ENCODE data around the gene ABHD15.

ABHD15 gene

DNA sequence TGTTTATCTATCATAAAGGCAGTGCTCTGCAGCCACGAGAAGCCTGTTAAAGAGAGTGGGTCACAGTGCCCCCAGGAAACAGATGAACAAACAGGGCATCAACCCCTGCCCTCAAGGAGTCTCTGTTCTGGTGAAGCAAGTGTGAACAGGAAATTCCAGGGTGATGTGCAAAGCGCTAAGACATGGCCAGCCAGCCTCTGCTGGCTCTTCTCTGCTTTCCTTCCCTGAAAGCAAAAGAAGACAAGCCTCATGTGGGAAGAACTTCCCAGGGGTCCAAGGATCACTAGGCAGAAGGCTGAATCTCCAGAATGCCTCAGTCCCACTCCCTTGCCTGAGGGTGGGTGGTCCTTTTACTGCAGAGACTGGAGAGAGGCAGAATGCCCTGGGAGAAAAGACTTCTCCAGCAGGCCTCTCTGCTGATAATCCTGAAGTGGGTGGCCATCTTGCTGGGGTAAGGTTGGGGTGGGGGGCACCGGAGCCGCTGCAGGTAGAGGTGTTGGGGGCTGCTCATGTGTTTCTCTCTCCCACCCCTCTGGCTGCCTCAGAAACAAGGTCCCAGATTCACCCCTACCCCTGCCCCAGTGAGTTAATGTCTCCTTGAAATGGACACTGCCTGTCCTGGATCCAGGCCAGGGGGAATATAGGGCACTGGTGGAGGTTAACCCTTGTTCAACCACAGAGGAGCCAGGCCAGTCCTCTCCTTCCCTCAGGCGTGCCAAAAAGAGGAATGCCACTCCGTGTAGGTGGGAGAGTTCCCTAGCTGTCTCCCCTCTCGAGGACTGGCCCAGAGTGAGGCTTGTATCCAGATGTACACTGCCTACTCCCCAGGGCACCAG lies 28.5 kb upstream of the ABHD15 start:
- Histone ChIP-seq H3K4me3 (no peak overlapping the region), H3K27ac (peak overlapping the region in 2 of 21 experiments; percentile 37 to 42)

DNA sequence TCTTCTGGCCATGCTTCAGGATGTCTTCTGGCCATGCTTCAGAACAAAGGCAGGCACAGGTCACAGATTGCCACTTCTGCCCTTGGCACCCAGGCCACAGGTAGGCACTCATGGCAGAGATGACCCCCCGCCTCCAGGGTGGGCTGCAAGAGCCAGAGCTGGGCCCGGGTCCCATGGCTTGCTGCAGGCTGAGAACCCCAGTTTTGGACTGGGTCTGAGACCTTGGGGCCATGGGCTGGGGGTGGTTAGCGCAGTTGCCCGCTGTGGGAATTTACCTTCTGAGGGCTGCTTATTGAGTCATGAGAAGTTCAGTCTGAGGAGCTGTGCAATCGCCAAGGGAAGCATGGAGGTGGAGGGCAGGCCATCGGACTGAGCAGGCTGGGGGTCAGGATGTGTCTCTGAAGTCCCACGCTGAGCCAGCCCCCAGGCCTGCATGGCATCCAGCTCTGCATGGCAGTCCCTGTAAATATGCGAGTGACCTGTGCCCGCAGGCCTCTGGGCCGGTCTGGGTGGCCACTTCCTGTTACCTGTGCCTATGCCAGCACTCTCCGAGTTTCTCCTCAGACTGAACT lies 27.8 kb upstream of the ABHD15 start:
- H3K4me3 ChIP-seq, result peak overlapping the region in 2 of 7 experiments; percentile 49 to 73

DNA sequence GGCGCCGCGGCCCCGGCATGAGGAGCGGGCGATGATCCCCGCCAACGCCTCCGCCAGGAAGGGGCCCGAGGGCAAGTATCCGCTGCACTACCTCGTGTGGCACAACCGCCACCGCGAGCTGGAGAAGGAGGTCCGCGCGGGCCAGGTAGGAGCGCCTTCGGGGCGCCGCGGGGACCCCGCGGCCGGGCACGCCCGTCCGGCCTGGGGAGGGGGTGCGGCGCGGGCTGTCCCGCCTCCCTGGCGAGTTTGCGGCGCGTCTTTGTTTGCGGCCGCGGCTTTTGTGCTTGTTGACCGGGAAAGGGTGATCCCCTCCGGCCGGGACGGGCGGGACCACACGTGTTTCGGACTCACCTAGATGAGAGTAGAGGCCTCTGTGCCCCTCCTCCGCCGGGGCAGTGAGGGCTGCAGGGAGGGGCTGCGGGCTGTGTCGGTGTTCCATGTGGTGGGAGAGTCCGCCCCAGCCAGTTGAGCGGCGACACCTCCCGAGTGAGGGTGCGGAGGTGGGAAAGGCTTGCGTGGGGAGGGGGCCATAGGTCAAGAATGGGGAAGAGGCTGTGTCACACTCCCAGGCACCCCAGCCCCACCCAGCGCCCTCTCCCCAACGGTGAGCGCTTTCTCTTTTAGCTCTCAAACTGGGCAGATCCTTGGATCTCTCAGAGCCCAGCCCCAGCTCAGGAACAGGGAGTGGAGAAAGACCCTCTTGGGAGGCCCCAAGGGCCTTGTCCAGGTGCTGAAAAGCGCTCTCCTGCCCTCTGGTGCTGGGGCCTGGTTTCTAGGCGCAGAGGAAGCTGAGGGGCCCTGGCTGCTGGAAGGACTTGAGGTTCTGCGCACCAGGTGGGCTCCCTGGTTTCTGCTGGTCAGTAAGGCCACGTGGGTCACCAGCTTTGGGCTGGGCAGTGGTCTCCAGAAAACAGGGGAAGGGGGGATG lies 27.0 kb upstream of the ABHD15 start:
- H3K4me3 ChIP-seq, result peak overlapping the region; percentile 44 to 73 (median 52)
- peak overlapping the region in 9 of 21 experiments; percentile 13 to 83 (median 42) for H3K27ac ChIP-seq

More for the DNA sequence above, 27.8 kb upstream of the ABHD15 start:
- peak overlapping the region in 2 of 21 experiments; percentile 68 to 77 for H3K27ac ChIP-seq

DNA sequence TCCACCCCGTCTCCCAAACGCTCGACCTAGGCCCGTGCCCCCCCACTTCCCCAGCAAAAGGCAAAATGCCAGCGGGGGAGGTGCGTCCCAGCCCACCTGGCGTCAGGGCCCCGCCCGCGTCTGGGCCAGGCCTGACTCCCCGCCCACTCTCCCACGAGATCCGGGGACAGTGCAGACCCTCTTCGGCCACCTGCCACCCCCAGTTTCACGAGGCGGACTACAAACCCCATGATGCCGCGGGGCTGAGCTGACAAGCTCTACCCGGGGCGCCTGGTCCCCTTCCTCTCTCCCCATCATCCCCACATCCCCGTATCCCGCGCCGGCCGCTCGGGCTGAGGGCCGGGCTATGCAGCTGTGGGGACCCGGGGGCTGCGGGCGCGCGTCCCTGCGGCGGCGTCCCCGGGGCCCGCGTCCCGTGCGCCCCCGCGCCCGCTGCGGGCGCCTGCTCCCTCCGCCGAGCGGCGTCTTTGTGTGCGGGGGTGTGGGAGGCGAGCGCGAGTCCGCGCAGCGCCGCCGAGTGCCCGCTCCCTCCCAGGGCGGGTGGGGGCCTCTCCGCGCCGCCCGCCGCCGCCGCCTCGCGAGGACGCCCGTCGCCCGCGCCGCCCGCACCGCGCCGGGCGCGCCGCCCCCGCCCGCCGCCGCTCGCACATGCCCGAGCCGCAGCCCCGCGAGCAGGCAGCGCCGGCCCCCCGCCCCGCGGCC lies 26.2 kb upstream of the ABHD15 start, which contains the start of gene ANKRD13B:
ANKRD13B (plus strand) TSS at position 283 of the 702 bp plus-strand sequence. CDS start 490 bp downstream, outside the sequence.
- Histone ChIP-seq H3K4me3 (peak within 1 kb of the TSS; percentile 48 to 73 (median 54)), H3K27ac (peak within 1 kb of the TSS in 15 of 21 experiments; percentile 18 to 96 (median 85))

DNA sequence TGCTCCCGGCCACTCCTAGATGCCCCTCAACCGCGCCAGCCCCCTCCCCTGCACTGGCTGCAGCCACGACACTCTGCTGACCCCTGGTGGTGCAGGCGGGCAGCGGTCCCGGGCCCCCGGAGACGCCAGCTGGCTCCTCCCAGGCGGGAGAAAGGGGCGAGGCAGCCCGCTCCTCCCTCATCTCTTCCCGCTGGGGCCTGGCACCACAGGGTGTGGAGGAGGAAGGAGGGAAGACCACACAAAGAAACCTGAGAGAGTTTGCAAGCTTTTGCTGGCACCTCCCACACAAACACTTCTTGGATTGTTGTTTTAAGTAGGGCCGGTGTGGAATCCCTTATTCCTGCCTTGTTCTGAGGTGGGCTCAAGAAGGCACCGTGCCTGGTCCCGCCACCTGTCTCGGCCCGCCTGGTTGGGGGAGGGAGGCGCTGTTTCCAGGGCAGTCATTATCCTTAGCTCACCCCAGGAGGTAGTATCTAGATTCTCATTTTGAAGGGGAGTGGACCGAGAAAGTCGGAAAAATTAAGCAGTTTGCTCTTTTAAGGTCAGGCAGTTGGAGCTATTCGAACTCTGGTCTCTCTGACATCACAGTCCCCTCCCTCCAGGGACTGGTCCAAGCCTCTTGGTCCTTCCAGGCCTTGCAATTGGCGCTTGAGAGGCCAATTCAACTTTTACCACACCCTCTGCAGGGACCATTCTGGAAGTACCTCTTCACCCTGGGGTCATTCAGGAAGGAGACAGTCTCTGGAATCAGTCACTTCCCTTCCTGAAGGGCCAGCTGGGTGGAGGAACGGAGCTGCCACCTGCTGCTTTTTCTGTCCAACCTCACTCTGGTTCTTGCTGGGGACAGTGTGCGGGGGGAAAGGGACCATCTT lies 25.1 kb upstream of the ABHD15 start:
- peak overlapping the region in 5 of 7 experiments; percentile 7 to 73 (median 25) for H3K4me3 ChIP-seq
- H3K27ac ChIP-seq, result peak overlapping the region in 18 of 21 experiments; percentile 18 to 96 (median 87)

DNA sequence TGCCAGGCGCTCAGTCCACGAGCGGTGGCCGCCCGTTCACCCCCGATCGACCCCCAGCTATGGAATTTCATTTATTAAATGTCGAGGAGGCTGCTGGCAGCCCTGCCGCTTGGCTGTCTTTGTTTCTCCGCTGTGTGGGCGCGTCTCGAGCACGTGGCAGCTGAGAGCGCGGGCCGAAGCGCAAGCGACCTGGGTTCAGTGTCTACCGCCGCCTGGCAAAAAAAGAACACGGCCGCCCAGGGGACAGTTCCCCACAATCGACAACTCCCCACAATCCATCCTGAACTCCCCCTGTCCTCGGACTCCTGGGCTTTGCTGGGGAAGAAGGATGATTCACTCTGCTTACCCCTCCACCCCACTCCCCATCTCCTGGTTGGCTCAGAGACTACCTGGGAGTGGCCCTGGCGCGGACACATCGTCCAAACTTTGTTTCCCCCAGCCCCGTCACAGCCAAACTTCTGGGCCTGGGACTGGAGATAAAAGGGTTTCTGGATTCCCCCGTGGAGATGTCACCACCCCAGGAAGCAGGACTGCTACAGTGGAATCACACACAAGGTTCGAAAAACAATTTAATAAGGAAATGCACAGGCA lies 24.4 kb upstream of the ABHD15 start:
- Histone ChIP-seq H3K27ac (peak overlapping the region in 20 of 21 experiments; percentile 34 to 96 (median 86)), H3K4me3 (peak overlapping the region in 5 of 7 experiments; percentile 7 to 73 (median 19))

DNA sequence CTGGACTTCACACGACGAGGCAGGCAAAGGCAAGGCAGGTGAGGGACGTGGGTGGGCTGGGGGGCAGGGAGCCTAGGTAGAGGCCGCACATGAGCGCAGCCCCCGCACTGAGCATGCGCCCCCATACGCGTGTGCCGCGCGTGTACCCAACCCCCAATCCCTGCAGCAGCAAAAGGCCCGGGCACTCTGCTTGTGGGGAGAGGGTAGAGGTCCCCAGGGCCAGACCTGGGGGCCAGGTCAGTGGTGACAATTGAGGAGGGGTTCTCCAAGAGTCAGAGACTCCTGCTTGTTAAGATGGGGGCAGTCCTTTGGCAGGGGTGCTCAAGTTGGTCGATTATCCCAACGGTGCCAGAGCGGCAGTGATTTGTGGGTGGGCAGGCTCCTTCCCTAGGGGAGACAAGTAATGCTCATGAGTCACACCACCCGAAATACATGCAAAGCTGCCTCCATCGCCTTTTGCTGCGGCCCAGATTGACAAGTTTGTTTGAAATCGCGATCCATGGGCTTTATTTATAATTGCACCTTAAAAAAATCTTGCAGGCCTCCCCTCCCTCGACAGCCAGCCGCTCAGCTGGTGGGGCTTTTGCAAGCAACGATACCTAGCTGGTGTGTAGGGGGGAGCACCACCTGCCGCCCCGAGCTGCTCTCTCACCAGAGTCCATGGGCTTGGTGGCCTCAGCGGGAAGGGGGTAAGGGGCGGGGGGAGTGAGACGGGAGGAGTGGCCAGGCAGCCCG lies 23.7 kb upstream of the ABHD15 start:
- peak overlapping the region in 20 of 21 experiments; percentile 42 to 96 (median 87) for H3K27ac ChIP-seq
- H3K4me3 ChIP-seq, result peak overlapping the region in 6 of 7 experiments; percentile 14 to 80 (median 40)

DNA sequence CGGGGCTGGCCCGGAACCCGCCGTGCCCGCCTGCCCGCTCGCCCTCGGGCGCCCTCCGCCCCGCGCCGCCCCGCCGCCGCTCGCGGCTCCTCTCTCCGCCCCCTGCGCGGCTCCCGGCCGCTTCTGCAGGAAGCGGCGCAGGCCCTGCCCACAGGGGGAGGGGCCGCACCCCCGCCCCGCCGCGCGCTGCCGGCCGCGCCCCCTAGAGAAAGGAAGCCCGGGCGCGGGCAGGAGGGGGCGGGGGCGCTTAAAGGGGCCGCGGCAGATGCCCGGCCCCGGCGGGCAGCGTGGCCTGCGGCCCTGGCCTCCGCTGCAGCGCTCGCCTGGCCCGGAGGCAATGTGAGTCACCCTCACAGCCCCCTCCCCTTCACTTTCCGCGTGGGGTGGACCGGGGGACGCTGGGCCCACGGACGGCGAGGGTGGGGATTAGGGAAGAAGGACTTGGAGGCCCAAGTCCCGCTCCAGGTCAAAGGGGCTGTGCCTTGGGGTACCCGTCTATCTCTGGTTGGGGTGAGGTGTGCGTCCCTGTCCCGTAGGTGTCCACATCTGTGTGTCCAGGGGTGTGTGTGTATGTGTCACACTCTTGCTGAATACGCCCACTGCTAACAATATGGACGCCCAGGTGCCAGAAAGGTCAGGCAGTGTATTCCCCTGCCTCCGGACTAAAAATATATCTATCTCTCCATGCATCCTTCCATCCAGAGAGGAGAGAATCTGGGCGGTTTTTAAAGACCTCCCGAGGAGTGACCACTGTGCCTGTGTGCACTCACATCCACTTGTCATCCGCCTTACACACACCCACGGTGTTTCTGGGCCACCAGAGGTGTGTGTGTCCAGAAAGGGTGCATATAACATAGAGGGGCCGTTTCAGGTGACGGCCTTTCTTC lies 22.9 kb upstream of the ABHD15 start, which contains the start of gene GIT1:
GIT1 (minus strand) TSS at position 125 of the 887 bp plus-strand sequence. CDS start 270 bp downstream, outside the sequence.
- peak within 1 kb of the TSS; percentile 50 to 80 (median 73) for H3K4me3 ChIP-seq
- H3K27ac ChIP-seq, result peak within 1 kb of the TSS; percentile 56 to 96 (median 87)

DNA sequence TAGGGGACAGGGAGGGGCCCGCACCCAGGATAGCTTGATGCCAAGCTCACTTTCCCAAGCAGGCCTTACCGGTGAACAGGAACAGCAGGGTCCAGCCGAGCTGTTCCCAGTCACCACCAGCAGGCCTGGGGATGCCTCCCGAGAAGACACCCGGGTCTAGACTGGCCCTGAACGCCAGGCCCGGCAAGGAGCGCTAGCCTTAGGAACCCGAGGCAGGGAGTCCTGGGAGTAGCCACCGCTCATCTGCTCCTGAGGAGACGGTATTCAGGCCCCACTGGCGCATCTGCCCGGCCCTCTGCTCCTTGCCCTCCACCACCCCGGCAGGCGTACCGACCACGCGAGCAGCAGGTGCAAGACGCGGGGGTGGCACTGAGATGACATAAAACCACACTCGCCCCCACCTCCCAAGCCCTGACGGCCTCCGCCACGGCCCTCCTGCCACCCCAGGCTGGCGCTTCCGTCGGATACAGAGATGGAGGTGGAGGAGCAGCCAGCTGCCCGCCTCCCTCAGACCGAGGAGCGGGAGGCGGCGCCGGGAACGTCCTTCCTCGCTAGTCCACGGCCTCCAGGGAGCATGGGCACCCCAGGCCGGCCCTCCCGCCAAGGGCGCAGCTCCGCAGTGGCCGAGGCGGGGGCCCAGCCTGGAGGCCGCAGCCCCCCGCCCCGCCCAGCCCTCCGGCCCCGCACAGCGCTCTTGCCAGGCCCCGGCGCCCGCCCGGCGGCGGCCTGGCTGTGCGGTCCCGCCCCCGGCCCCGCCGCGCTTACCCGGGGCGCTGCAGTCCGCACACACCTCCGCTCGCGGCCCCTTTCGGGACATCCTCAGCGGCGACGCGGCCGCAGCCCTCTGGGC lies 21.9 kb upstream of the ABHD15 start:
- H3K27ac ChIP-seq, result peak overlapping the region in 20 of 21 experiments; percentile 12 to 88 (median 80)
- peak overlapping the region; percentile 50 to 80 (median 73) for H3K4me3 ChIP-seq

DNA sequence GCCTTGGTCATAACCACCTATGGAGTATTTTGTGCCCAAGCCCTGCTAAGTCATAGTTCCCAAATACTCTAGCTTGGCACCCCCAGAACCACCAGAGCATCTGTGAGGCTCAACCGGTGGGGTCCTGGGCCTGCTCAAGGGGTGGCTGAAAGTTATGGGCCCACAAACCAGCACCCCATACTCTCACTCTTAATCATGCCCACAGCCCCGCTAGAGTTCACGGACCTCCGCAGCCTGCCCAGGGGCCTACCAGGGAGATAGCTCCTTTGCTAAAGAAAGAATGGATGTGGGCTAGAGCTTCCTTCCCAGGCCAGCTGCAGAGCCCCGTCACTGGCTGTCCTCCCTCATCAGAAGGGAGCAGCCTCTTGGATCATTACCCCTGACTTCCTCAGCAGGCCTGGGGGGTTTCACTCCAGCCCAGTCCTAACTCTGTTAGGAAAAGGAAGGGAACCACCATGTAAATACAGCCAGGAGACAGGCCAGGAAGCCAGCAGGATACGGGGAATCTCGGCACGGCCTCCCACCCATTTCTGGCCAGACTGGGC lies 21.3 kb upstream of the ABHD15 start:
- H3K27ac ChIP-seq, result peak overlapping the region in 20 of 21 experiments; percentile 12 to 88 (median 80)

DNA sequence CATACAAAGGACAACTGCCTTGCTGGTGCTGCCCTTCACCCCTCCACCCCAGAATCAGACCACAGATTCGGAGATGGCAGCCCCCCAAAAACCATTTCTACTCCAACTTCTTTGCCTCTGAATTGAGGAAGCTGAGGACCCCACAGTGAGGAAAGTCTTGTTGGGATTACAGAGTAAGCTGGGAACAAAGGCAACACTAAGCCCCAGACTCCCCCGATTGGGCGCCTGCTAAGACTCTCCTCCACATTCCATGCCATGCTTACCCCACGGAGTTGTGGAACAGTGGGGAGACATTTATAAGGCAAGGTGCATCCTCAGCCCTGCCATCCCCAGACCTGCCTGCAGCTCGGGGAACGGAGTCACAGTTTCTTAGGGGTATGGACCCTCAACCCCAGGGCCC lies 20.8 kb upstream of the ABHD15 start:
- Histone ChIP-seq H3K4me3 (peak overlapping the region in 4 of 7 experiments; percentile 50 to 80 (median 75)), H3K27ac (peak overlapping the region in 14 of 21 experiments; percentile 43 to 88 (median 80))

More for the DNA sequence above, 21.3 kb upstream of the ABHD15 start:
- peak overlapping the region; percentile 50 to 80 (median 73) for H3K4me3 ChIP-seq

DNA sequence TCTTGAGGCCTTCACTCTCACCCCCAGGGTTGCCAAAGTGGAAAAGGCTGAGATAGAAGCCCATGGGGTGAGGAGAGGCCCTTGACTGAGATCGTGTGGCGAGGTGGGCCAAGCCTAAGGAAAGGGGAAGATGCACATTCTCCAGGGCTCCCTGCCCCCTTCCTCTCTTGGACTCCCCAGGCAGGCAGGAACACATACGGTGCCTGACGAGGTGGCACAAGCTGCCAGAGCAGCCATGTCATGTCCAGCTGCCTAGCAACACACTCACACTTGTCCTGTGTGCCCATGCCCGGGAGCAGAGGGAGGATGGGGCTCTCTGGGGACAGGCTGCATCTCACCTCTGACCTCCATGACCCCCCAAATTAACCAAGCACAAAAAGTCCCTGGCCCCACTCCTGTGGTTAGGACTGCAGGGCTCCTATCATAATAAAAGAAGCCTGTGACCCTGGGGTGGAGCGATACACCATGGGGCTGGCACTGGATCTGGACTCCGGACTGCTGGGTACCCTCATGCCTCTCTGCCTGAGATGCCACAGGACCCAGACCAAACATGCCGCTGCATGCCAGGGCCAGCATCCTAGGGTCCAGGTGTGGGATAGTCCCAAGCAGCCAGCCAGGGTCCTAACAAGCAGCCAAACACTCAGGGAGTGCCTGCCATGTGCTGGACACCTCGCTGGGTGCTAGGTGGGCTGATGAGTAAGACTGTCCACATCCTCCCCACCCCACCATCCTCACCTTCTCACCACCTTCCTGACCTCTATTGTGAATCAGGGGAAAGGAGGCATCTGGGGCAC lies 20.0 kb upstream of the ABHD15 start:
- peak overlapping the region in 12 of 21 experiments; percentile 0 to 88 (median 78) for H3K27ac ChIP-seq

DNA sequence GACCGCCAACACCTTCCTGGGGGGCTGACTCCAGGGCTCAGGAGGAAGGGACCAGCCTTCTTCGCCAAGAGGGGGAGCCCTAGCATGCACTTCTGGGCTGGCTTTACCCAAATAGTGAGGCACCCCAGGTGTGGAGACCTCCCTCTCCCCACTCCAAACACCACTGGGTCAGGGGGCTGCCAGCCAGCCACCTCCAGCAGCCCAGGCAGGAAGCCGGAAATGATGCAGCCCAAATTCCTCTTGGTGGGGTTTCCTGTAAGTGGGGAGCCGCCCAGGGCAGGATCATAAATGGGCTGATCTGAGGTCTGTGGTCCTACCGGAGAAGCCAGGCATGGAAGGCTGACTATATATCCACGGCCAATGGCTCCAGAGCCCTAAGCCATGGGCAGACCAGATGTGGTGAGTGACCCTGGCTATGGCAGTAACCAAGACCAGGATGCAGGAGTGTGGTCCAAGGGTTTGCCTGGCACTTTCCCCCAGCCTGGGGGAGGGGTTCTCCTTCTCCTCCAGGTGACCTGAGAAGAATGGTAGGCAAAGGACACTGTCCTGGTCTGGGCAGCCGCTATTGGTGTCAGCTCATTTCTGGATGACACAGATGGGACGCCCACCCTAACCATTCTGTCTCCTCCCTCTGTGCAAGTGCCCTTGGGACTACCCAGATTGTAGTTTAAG lies 18.4 kb upstream of the ABHD15 start:
- Histone ChIP-seq H3K27ac (peak overlapping the region in 18 of 21 experiments; percentile 3 to 75 (median 59)), H3K4me3 (peak overlapping the region in 2 of 7 experiments; percentile 3 to 8)

More for the DNA sequence above, 20.0 kb upstream of the ABHD15 start:
- no peak overlapping the region for H3K4me3 ChIP-seq

All from skin epidermis (tissue), 12 donors.